H9 (cell line): ENCODE data around the gene GLCE. TPM values are rescaled to one million over a fixed set of nuclear protein-coding genes. Genes with fewer than 3 reads are reported as not detected.

Source experiments
- DNase-seq: peaks from one replicate; pipeline ENCODE4 v3.0.0-alpha.2; 2017
- H2AFZ ChIP-seq: one replicate; pipeline ENCODE4 v1.6.1; 2013; ENCODE audit warnings: mild to moderate bottlenecking, low read length, control low read depth, moderate library complexity
- H2AK5ac ChIP-seq: 2 replicates; pipeline ENCODE4 v1.6.1; 2013; ENCODE audit warnings: low read length, control low read depth, mixed read lengths; ENCODE audit not compliant: insufficient read length
- H2BK120ac ChIP-seq: one replicate; pipeline ENCODE4 v1.6.1; 2013; ENCODE audit warnings: low read depth, mild to moderate bottlenecking, low read length, control low read depth, inconsistent platforms; ENCODE audit not compliant: poor library complexity, severe bottlenecking
- H2BK12ac ChIP-seq: 2 replicates; pipeline ENCODE4 v1.6.1; 2013; ENCODE audit warnings: low read length, control low read depth, mixed read lengths, low read depth; ENCODE audit not compliant: insufficient read length
- H2BK15ac ChIP-seq: 2 replicates; pipeline ENCODE4 v1.6.1; 2013; ENCODE audit warnings: low read depth, low read length, control low read depth
- H2BK20ac ChIP-seq: one replicate; pipeline ENCODE4 v1.6.1; 2013; ENCODE audit warnings: low read depth, mild to moderate bottlenecking, low read length, control low read depth, inconsistent platforms; ENCODE audit not compliant: poor library complexity, severe bottlenecking
- H2BK5ac ChIP-seq: 2 replicates; pipeline ENCODE4 v1.6.1; 2013; ENCODE audit warnings: low read length, control low read depth, mixed read lengths; ENCODE audit not compliant: insufficient read length
- H3K14ac ChIP-seq: 2 replicates; pipeline ENCODE4 v1.6.1; 2013; ENCODE audit warnings: low read length, control low read depth; ENCODE audit not compliant: insufficient read depth
- H3K18ac ChIP-seq: 2 replicates; pipeline ENCODE4 v1.6.1; 2013; ENCODE audit warnings: low read depth, mild to moderate bottlenecking, mixed read lengths, low read length, control low read depth; ENCODE audit not compliant: insufficient read length
- H3K23ac ChIP-seq: 2 replicates; pipeline ENCODE4 v1.6.1; 2013; ENCODE audit warnings: low read length, control low read depth, mixed read lengths, low read depth; ENCODE audit not compliant: insufficient read length
- H3K23me2 ChIP-seq: 2 replicates; pipeline ENCODE4 v1.6.1; 2013; ENCODE audit warnings: low read depth, mild to moderate bottlenecking, mixed read lengths, low read length, control low read depth; ENCODE audit not compliant: insufficient read length, poor library complexity, severe bottlenecking
- H3K27ac ChIP-seq: 2 replicates; pipeline ENCODE4 v1.5.1; 2013; ENCODE audit warnings: low read length, control low read depth, mixed read lengths, low read depth; ENCODE audit not compliant: insufficient read length
- H3K27me3 ChIP-seq: 2 replicates; pipeline ENCODE4 v1.6.1; 2013; ENCODE audit warnings: low read length, control low read depth, inconsistent platforms; ENCODE audit not compliant: insufficient read depth
- H3K4ac ChIP-seq: 2 replicates; pipeline ENCODE4 v1.6.1; 2013; ENCODE audit warnings: low read depth, mild to moderate bottlenecking, control low read depth, inconsistent platforms, low read length, moderate library complexity
- H3K4me1 ChIP-seq: 2 replicates; pipeline ENCODE4 v1.6.1; 2013; ENCODE audit warnings: low read length, control low read depth, inconsistent platforms; ENCODE audit not compliant: insufficient read depth
- H3K4me2 ChIP-seq: 2 replicates; pipeline ENCODE4 v1.6.1; 2013; ENCODE audit warnings: low read length, control low read depth, mixed read lengths; ENCODE audit not compliant: insufficient read length, insufficient read depth
- H3K56ac ChIP-seq: 2 replicates; pipeline ENCODE4 v1.6.1; 2013; ENCODE audit warnings: low read depth, mild to moderate bottlenecking, mixed read lengths, low read length, control low read depth; ENCODE audit not compliant: insufficient read length
- H3K79me1 ChIP-seq: 2 replicates; pipeline ENCODE4 v1.6.1; 2013; ENCODE audit warnings: low read depth, mild to moderate bottlenecking, moderate library complexity, low read length, control low read depth, inconsistent platforms; ENCODE audit not compliant: insufficient read depth, poor library complexity, severe bottlenecking
- H3K79me2 ChIP-seq: 2 replicates; pipeline ENCODE4 v1.6.1; 2013; ENCODE audit warnings: low read length, control low read depth, inconsistent platforms; ENCODE audit not compliant: insufficient read depth
- H3K9ac ChIP-seq: 2 replicates; pipeline ENCODE4 v1.6.1; 2013; ENCODE audit warnings: low read length, control low read depth, mixed read lengths; ENCODE audit not compliant: insufficient read length; ENCODE audit errors: extremely low read depth
- H3K9me3 ChIP-seq: one replicate; pipeline ENCODE4 v1.6.1; 2013; ENCODE audit warnings: low read depth, low read length, inconsistent platforms; ENCODE audit not compliant: control insufficient read depth
- H3T11ph ChIP-seq: one replicate; pipeline ENCODE4 v1.6.1; 2013; ENCODE audit warnings: mild to moderate bottlenecking, low read length, control low read depth, inconsistent platforms
- H4K20me1 ChIP-seq: one replicate; pipeline ENCODE4 v1.6.1; 2013; ENCODE audit not compliant: control insufficient read depth, insufficient read length, insufficient read depth
- H4K5ac ChIP-seq: 2 replicates; pipeline ENCODE4 v1.6.1; 2013; ENCODE audit warnings: low read depth, mild to moderate bottlenecking, mixed read lengths, low read length, control low read depth; ENCODE audit not compliant: insufficient read length
- H4K8ac ChIP-seq: replicated peaks from 2 replicates; pipeline ENCODE4 v1.6.1; 2013; ENCODE audit warnings: low read length, control low read depth, mixed read lengths, low read depth; ENCODE audit not compliant: insufficient read length
- H4K91ac ChIP-seq: 2 replicates; pipeline ENCODE4 v1.6.1; 2013; ENCODE audit warnings: low read depth, mild to moderate bottlenecking, moderate library complexity, mixed read lengths, low read length, control low read depth; ENCODE audit not compliant: insufficient read length
- H3K27ac Mint-ChIP-seq, 3 experiments: 2 replicates in 2 of 3; 3 replicates in 1 of 3; pipeline ENCODE4 v1.8.0; 2020 to 2021; ENCODE audit warnings: mixed read lengths in 3 of 3, mild to moderate bottlenecking in 1 of 3, moderate library complexity in 1 of 3
- H3K27me3 Mint-ChIP-seq: 2 replicates; pipeline ENCODE4 v1.8.0; 2021; ENCODE audit warnings: low read depth, mild to moderate bottlenecking, moderate library complexity, mixed read lengths
- H3K36me3 Mint-ChIP-seq, 3 experiments: 2 replicates in 2 of 3; 3 replicates in 1 of 3; pipeline ENCODE4 v1.8.0; 2020 to 2021; ENCODE audit warnings: low read depth in 3 of 3, mixed read lengths in 3 of 3; ENCODE audit not compliant: insufficient read depth in 1 of 3
- H3K4me1 Mint-ChIP-seq, 2 experiments: 2 replicates each; pipeline ENCODE4 v1.8.0; 2020; ENCODE audit warnings: mixed read lengths in 2 of 2
- H3K4me3 Mint-ChIP-seq, 2 experiments: 2 replicates in 1 of 2; 3 replicates in 1 of 2; pipeline ENCODE4 v1.8.0; 2020 to 2021; ENCODE audit warnings: mild to moderate bottlenecking in 2 of 2, mixed read lengths in 2 of 2, moderate library complexity in 1 of 2
- H3K9me3 Mint-ChIP-seq, 2 experiments: 2 replicates in 1 of 2; 3 replicates in 1 of 2; pipeline ENCODE4 v1.8.0; 2020; ENCODE audit warnings: mild to moderate bottlenecking in 2 of 2, mixed read lengths in 2 of 2, moderate library complexity in 1 of 2
- WGBS: extraction: QIAGEN DNeasy Blood & Tissue Kit; methylation state at CpG from one replicate; pipeline ENCODE4 v1.1.7; 2013; ENCODE audit warnings: missing lambda C conversion rate, low lambda C conversion rate, mixed read lengths; ENCODE audit not compliant: insufficient read length; ENCODE audit errors: extremely low coverage; 5-methylcytosine and 5-hydroxymethylcytosine counted together
- total RNA-seq: library from RNA; stranded (reverse); gene quantifications from 2 replicates; pipeline ENCODE4 v1.2.1, GENCODE V29; 2021
- TF ChIP-seq, protein P1 (sequence below): fragments of 200-600 bp; sonication (generic); conservative IDR thresholded peaks from 3 replicates; pipeline ENCODE4 v1.8.0; 2021; ENCODE audit warnings: antibody characterized with exemption, mild to moderate bottlenecking

Gene GLCE
- total RNA-seq, 1 experiment from 2014 or later, result 12.2 TPM

DNA sequence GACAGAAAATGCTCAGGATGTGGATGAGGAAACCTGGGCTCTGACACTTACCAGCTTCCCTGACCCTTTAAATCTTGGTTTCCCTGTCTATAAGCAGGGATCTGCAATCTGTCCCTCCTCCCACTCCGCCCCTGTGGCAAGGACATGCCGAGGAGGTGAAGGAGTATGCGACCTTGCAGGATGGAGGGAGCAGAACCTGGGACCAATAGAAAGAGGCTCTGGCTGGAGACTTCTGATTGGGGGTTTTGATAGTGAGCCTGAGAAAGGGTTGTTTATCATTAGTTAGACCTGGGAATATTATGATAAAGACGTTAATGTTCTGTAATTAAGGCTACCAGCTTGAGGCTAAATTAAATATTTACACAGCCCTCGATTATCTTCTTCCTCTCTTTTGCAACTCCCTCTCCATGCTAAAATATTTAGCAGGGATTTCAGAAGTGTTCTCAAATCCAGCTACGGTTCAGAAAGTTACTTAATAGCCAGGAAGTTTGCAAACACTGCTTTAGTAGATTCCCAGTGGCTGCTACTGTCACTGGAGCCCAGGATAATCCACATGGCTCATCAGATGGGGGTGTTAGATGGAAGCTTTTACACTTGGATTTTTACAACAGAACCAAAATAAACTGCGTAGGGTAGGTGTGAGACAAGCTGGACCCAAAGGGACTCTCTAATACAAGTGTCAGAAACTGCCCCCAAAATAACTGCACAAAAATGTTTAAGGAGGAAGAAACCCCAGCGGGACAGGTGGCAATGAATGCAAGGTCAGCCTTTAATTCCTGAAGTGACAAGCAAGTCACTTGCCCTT is 129.1 kb downstream of the GLCE start:
- Histone ChIP-seq H3K18ac (no peak overlapping the region), H4K20me1 (no peaks in the 10 kb centered on the region)

More for the DNA sequence above, 129.1 kb downstream of the GLCE start:
- no peaks in the 10 kb centered on the region for H3K79me2 ChIP-seq
- no peak overlapping the region for H4K5ac ChIP-seq
- peaks cover 2% of the 10 kb centered on the region for H3K23me2 ChIP-seq
- no peak overlapping the region for H3K4ac ChIP-seq
- no peak overlapping the region for H3K14ac ChIP-seq
- H2BK12ac ChIP-seq, result no peak overlapping the region
- no peak overlapping the region for H2AFZ ChIP-seq
- H2BK15ac ChIP-seq, result no peak overlapping the region
- H3K4me2 ChIP-seq, result no peak overlapping the region
- H3K27ac ChIP-seq, result no peak overlapping the region
- H4K8ac ChIP-seq, result no peak overlapping the region
- no peak overlapping the region for H3K9ac ChIP-seq
- no peaks in the 10 kb centered on the region for H3K27me3 ChIP-seq
- no peak overlapping the region for H3K56ac ChIP-seq
- no peak overlapping the region for H2BK120ac ChIP-seq
- no peaks in the 10 kb centered on the region; the same call in 1 of the 2 replicates for H3K4me1 ChIP-seq
- Mint-ChIP-seq H3K27me3 (peaks cover 8% of the 10 kb centered on the region), H3K9me3 (no peaks in the 10 kb centered on the region), H3K4me1 (peaks cover 9 to 12% of the 10 kb centered on the region in 2 experiments; a peak in 3 of 4 replicates), H3K27ac (no peak overlapping the region), H3K36me3 (no peaks in the 10 kb centered on the region), H3K4me3 (no peak overlapping the region)
- no CpG with 5 or more reads among the region's 8 CpGs for WGBS
- TF ChIP-seq, protein P1, sequence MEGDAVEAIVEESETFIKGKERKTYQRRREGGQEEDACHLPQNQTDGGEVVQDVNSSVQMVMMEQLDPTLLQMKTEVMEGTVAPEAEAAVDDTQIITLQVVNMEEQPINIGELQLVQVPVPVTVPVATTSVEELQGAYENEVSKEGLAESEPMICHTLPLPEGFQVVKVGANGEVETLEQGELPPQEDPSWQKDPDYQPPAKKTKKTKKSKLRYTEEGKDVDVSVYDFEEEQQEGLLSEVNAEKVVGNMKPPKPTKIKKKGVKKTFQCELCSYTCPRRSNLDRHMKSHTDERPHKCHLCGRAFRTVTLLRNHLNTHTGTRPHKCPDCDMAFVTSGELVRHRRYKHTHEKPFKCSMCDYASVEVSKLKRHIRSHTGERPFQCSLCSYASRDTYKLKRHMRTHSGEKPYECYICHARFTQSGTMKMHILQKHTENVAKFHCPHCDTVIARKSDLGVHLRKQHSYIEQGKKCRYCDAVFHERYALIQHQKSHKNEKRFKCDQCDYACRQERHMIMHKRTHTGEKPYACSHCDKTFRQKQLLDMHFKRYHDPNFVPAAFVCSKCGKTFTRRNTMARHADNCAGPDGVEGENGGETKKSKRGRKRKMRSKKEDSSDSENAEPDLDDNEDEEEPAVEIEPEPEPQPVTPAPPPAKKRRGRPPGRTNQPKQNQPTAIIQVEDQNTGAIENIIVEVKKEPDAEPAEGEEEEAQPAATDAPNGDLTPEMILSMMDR, result no peak
- no peaks in the 10 kb centered on the region for H3K9me3 ChIP-seq
- H2BK5ac ChIP-seq, result no peak overlapping the region
- H3K23ac ChIP-seq, result no peak overlapping the region
- H4K91ac ChIP-seq, result no peak overlapping the region
- no peak overlapping the region for H3T11ph ChIP-seq
- DNase-seq, result no peak
- no peaks in the 10 kb centered on the region for H3K79me1 ChIP-seq
- H2AK5ac ChIP-seq, result no peak overlapping the region
- H2BK20ac ChIP-seq, result no peak overlapping the region
